Stimulated activated CD4-positive, alpha-beta T cell treated with anti-CD3 and anti-CD28 coated beads, Interleukin-12 subunit alpha, Interleukin-12 subunit beta, amount 100 ng/mL, for 48 hours (primary cell): ENCODE measurements around the gene TM9SF1.

Experiments
- DNase-seq, 3 donors: peaks; one replicate each; pipeline ENCODE4 v3.0.0-alpha.2; 2020; ENCODE audit warnings: low read depth in 2 of 3, low spot score in 1 of 3

TM9SF1 gene

DNA sequence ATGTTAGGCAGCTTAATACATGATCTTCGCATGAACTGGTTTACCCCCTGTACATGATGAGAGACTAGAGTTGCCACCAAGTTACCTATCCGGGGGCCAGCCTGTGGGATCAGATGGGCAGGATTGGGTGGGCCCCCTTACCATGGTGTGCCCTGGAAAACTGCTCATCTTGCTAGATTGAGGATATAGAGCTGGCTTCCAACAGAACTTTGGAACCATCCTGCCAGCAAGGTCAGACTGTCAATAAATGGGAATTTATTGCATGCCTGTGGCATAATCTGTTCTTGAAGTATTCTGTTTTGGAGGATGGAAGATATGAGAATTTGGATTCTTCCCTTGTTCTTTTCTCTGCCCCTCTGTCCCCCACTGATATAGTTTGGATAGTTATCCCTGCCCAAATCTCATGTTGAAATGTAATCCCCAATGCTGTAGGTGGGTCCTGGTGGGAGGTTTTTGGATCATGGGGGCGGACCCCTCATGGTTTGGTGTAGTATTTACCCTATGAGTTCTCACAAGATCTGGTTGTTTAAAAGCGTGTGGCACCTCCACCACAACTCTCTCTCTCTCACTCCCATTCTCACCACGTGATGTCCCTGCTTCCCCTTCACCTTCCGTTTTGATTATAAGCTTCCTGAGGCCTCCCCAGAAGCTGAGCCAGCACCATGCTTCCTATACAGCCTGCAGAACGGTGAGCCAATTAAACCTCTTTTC is 3.7 kb upstream of the TM9SF1 start:
- DNase-seq, result no peak

GRCh38 chr14:24197056-24197450 is 1.8 kb upstream of the TM9SF1 start:
- no peak for DNase-seq

DNA sequence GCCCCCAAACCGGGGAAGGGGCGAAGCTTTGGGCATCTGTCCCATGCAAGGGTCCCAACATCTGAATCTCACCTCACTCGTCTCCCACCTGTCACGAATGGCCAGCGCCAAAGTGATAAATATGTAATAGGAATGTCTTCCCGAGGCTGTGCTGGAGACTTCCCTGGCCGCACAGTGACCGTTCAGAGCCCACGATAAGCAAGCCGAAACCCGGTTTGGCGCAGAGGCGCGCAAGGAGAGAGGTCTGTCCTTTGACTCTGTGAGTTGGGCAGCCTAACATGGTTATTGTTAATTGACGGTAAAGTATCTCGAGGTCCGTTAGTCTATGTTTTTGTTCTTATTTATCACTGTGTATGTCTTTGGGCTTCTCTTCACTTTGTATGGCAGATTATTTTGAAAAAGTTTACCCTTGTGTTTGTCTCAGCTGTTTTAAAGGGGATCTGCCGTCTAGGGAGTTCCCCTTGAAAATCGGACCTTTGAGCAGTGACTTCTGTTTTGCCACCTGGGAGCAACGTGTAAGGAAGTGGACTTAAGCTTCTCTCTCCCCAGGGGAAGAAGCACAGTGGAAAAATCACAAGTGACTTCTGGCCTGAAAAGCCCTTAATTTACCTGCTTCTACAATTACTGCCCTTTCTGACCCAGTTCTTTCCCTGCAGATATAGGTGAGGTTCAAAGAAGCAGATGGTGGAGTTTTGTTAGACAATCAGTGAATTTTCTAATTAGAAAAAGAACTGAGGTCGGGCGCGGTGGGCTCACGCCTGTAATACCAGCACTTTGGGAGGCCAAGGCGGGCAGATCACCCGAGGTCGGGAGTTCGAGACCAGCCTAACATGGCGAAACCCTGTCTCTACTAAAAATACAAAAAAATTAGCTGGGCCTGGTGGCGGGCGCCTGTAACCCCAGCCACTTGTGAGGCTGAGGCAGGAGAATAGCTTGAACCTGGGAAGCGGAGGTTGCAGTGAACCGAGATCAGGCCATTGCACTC is 1.1 kb upstream of the TM9SF1 start:
- no peak for DNase-seq

- DNase-seq, result no peak
Observed at GRCh38 chr14:24194873-24195185, 412 bp downstream of the TM9SF1 start.

DNA sequence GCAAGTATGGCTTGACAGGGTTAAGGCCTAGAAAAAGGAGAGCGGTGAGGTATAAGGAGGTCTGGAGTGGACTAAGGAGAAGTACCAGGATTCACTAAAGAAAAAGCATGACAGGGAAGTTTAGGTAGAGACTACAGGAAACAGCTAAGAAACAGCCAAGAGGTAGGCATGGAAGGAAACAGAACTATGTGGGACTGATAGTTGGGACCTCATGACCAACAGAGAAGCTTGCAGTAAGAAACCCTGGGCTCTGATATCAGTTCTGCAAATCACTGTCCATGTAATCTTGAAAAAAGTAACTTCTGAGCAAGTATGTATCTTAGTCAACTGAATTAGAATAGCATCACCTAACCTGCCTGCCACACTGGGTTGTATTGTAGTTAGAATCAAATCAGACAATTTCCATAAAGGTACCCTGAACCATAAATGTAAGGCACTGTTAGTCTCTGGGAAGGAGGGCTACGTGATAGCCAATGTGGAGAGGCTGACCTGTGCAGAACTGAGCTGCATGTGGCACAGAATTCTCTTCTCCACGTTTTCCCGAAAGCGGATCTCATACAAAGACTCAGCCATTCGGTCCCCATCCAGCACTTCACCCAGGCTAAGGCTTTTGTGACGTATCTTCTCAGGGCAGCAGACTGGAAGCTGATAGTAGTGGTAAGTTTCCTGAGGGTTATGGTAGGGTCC is 912 bp downstream of the TM9SF1 start:
- DNase-seq, result no peak

DNA sequence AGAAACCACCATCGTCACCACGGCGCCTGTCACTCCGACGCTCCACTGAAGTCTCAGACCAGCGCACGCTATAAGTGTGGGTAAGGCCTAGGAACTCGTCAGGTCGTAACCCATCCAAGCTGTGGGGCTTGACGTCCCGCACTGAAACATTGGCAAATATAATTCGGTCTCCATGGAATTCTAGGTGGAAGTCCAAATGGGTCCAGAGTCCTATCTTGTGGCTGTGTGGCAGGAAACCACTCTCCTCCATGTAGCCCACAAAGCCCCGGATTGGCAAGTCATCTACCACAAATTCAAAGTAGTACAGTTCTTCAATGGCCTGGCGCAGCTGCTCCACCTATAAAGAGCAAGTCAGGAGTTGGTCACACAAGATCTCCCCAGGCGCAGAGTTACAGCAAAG is 2.3 kb downstream of the TM9SF1 start:
- no peak for DNase-seq

GRCh38 chr14:24190416-24190815 is 4.8 kb downstream of the TM9SF1 start:
- DNase-seq, result no peak

GRCh38 chr14:24189460-24189859 is 5.8 kb downstream of the TM9SF1 start:
- no peak for DNase-seq

GRCh38 chr14:24189059-24189375 is 6.2 kb downstream of the TM9SF1 start:
- DNase-seq, result no peak

DNA sequence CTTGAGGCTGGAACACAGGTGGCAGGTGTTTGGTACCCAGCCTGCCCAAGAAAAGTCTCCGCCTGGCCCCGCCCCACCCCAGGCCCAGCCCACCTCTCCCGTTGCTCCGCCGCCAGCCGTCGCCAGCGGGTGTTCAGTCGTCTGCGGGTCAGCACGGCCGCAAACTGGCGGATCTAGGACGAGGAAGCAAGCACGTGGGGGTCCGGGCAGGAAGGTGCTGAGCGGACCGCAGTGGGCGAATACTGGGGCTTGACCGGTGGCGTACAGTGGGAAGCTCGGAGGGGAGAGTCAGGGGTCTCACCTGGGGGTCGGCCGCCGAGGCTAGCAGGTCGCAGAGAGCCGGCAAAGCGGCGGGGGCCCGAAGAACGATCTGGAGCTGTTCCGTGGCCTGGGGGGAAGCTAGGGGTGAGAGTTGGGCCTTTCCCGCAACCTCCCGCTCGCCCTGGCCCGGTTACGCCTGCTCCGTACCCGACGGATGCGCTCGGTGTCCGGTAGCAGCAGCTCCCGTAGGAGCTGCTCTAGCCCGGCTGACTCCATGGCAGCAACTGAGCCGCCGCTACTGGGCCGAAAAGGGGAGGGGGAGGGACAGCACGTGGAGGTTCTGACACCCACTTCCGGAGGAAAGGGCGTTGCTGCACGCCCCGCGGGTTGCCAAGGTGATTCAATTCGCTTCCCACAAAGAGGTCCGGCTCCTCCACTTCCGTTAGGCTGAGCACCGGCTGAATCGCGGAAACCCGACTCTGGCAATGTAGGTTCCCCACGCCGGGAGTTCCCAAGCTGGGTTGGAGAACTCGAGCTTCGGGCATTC is 6.8 kb downstream of the TM9SF1 start, which contains the start of gene IPO4:
Gene IPO4 (minus strand): TSS at position 566 of the 808 bp plus-strand sequence. CDS start 29 bp downstream, at position 537.
- DNase-seq, result peak; percentile 91 to 94 (median 92)

- no peak for DNase-seq
Observed at GRCh38 chr14:24187539-24187915, 7.7 kb downstream of the TM9SF1 start.

GRCh38 chr14:24186831-24187538 is 8.3 kb downstream of the TM9SF1 start:
- DNase-seq, result no peak

GRCh38 chr14:24185741-24186140 is 9.5 kb downstream of the TM9SF1 start:
- DNase-seq, result no peak

DNA sequence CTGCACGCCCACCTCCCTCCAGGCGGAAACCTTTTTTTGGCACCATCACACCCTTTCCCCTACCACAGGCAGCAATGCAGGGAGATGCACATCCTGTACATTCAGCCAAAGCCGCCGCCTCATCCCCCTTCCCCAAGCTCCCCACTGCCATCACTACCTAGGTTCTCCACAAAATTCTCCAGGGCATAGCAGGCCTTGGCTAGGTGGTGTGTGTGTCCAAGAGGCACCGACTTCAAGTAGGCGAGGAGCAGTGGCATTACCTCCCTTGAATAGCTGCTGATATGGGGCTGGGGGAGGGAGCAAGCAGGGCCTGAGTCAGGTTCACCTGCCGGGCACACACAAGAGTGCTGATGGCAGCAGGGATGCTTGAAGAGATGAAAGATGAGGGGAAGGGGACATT is 10.2 kb downstream of the TM9SF1 start:
- DNase-seq, result no peak

DNA sequence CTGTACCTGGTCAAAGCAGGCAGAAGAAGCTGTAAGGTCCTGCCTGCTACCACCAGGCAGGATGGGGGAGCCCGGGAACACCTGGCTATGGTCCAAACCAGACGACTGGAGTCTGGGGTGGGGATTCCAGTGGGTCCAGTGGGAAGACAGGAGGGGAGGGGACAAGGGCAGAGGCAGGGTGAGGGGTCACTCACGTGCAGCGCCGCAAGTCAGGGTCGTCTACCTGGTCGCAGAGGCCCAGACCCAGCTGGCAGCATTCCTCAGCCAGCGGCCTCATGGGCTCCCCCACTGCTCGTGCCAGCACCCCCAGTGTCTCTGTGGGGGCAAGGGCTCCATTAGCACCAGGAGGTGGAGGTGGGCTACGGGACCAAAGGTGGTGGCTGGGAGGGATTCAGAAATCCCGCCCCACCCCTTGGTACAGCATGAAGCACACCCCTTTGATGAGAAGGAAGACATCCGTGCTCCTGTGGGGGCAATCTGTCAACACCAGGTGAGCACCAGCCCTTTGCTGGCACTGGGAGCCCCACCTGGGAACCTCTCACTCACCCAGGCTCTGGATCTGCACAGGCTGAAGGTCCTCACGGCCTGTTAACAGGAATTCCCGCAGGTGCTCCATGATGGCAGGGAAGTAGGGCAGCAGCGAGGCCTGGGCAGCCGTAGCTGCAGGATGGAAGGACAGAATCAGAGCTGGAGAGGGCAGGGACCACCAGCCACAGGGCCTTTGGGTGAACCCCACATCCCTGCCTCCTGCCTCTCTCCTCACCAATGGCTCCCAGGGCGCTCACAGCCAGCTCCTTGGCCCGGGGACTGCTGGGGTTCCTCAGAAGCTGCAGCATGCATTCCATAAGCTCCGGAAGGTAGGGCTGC is 10.9 kb downstream of the TM9SF1 start:
- DNase-seq, result no peak

DNA sequence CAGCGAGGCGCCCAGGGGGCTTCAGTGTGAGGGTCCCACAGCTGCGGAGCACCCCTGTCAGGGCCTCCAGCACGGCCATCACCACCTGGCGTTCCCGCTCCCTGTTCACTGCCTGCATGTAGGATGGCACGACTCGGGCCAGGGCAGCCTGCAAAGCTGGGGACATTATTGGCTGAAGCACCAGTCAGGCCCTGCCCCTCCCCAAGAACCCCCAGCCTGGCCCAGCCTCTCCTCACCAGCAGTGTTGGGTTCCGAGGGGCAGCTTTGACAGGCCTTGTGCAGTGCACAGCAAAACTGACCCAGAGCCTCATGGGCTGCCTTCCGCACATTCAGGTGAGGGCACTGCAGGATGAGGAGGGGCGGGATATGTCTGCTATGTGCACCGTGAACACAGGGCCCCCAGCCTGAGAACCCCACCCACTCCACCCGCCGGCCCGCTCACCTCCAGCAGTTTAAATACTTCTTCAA is 12.2 kb downstream of the TM9SF1 start:
- DNase-seq, result no peak

DNA sequence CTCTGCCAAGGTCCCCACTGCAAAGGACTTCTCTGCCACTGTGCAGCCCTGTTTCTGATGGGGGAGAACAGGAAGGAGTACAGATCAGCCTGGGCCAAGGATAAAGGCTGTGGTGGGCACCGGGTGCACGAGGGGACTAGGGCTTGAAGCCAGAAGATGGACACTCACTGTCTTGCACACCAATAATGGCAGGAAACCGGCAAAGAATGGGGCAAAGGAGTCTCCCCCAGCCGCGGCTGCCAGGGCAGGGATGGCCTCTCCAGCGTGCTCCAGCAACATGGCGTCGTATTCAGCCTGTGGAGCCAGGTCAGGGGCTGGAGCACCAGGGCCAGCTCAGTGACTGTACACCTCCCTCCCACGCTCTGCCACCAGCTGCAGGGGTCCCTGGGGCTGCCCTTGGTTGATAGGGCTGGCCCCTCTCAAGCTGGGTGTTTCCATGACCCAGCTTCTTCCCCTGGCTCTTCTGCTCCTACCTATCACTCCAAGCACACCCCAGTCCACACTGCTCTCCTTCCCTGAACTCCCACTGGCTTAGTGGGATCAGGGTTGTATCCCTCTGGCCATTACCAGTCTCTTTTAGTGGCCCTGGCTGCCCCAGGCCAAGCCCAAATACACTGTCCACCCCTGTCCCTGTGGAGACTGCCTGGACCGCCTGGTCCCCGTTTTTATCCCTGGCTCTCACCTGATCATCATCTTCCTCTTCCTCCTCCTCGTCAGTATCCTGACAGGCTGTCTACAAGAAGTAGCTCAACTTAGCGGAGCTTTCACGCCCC is 12.9 kb downstream of the TM9SF1 start:
- no peak for DNase-seq

DNA sequence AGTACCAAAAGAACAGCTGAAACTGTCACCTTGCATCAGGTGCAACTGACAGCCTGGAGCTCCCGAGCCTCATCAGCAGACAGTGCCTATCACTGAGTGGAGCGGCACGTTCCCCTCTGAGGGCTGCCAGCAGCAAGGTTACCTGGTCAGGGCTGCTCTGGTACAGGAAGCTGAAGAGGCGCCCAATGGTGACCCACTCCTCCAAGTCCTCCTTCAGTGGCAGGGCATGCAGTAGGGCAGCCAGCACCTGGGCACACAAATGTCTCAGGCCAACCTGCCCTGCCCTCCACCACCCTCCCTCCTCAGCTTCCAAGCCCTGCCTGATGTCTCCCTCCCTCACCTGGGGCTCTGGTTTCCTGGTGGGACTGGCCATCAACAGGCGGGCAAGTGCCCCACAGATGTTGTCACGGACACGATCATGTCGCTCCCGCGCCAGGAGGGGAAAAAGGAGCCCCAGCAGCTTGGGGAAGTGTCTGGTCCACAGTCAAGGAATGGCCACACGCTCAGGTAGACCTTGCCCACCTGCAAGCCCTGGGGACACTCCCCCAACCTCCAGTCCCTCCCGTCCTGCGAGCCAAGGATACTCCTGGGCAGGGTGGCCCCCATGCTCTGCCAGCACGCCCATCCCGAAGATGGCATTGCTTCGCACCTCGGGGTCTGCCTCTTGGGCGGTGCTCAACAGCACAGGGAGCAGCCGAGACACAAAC is 13.7 kb downstream of the TM9SF1 start:
- DNase-seq, result no peak
